ENCODE data around the gene ARHGAP26. TPM values are rescaled to one million over a fixed set of nuclear protein-coding genes. Genes with fewer than 3 reads are reported as not detected.
A peak's percentile ranks its signal among the peaks of the same experiment; 100 is the strongest.

The ARHGAP26 gene
- total and polyA plus RNA-seq, 4 donors = 1.8 to 16.7 (median 4.1) TPM

GRCh38 chr5:143014017-143014651 lies 244.0 kb downstream of the ARHGAP26 start:
- H3K9ac ChIP-seq (ENCODE audit: low read depth in 1 of 2, low read length in 2 of 2) = no peak overlapping the region
- H3K4me1 ChIP-seq (ENCODE audit: control insufficient read depth in 4 of 4, insufficient read depth in 4 of 4, low read length in 3 of 4) = no peaks in the 10 kb centered on the region
- TF ChIP-seq RAD21 (IDR thresholded peaks at IDR 0.05) (peak in 1 of 2 donors; percentile 74), TAF1 (conservative IDR thresholded peaks at IDR 0.05) (no peak)
- H3K27ac ChIP-seq (ENCODE audit: low read depth in 1 of 2, low read length in 2 of 2) = no peak overlapping the region
- 92% methylated on average over 12 of the region's 12 CpGs for WGBS
- no peak overlapping the region for H3K4me3 ChIP-seq (ENCODE audit: low read depth in 1 of 3, low read length in 3 of 3)
- peak; percentile 43 for DNase-seq (ENCODE audit: low spot score)
- no peaks in the 10 kb centered on the region for H3K27me3 ChIP-seq (ENCODE audit: control insufficient read depth in 4 of 4, insufficient read depth in 4 of 4, low read length in 3 of 4)
- peaks cover 0 to 9% (median 0%) of the 10 kb centered on the region in 4 donors for H3K36me3 ChIP-seq (ENCODE audit: control insufficient read depth in 4 of 4, insufficient read depth in 3 of 4, low read depth in 1 of 4, low read length in 3 of 4)
- no peaks in the 10 kb centered on the region for H3K9me3 ChIP-seq (ENCODE audit: control insufficient read depth in 4 of 4, low read length in 3 of 4)

GRCh38 chr5:143016777-143017516 lies 246.8 kb downstream of the ARHGAP26 start:
- Histone ChIP-seq H3K9ac (ENCODE audit: low read depth in 1 of 2, low read length in 2 of 2) (no peak overlapping the region), H3K27ac (ENCODE audit: low read depth in 1 of 2, low read length in 2 of 2) (no peak overlapping the region), H3K27me3 (ENCODE audit: control insufficient read depth in 4 of 4, insufficient read depth in 4 of 4, low read length in 3 of 4) (no peaks in the 10 kb centered on the region), H3K36me3 (ENCODE audit: control insufficient read depth in 4 of 4, insufficient read depth in 3 of 4, low read depth in 1 of 4, low read length in 3 of 4) (peaks cover 0 to 9% (median 2%) of the 10 kb centered on the region in 4 donors), H3K9me3 (ENCODE audit: control insufficient read depth in 4 of 4, low read length in 3 of 4) (no peaks in the 10 kb centered on the region), H3K4me3 (ENCODE audit: low read depth in 1 of 3, low read length in 3 of 3) (no peak overlapping the region), H3K4me1 (ENCODE audit: control insufficient read depth in 4 of 4, insufficient read depth in 4 of 4, low read length in 3 of 4) (no peaks in the 10 kb centered on the region)
- TF ChIP-seq ATF3 (IDR thresholded peaks at IDR 0.05) (no peak), REST (IDR thresholded peaks at IDR 0.05) (no peak), RAD21 (IDR thresholded peaks at IDR 0.05) (peak; percentile 52 to 79), HNF4A (conservative IDR thresholded peaks at IDR 0.05) (peak in 1 of 2 donors; percentile 39), CTCF (IDR thresholded peaks at IDR 0.05; ENCODE audit: low read depth, low read length, missing input control) (peak; percentile 30), RXRA (IDR thresholded peaks at IDR 0.05) (no peak), YY1 (IDR thresholded peaks at IDR 0.05) (no peak), GABPA (IDR thresholded peaks at IDR 0.05 in 1 of 2, conservative IDR thresholded peaks at IDR 0.05 in 1 of 2) (no peak)
- 87% methylated on average over 5 of the region's 5 CpGs for WGBS
- no peak for DNase-seq (ENCODE audit: low spot score)

GRCh38 chr5:143017541-143017940 lies 247.4 kb downstream of the ARHGAP26 start:
- no peaks in the 10 kb centered on the region for H3K9me3 ChIP-seq (ENCODE audit: control insufficient read depth in 4 of 4, low read length in 3 of 4)
- H3K36me3 ChIP-seq (ENCODE audit: control insufficient read depth in 4 of 4, insufficient read depth in 3 of 4, low read depth in 1 of 4, low read length in 3 of 4) = peaks cover 0 to 9% (median 2%) of the 10 kb centered on the region in 4 donors
- H3K4me1 ChIP-seq (ENCODE audit: control insufficient read depth in 4 of 4, insufficient read depth in 4 of 4, low read length in 3 of 4) = no peaks in the 10 kb centered on the region
- H3K9ac ChIP-seq (ENCODE audit: low read depth in 1 of 2, low read length in 2 of 2) = no peak overlapping the region
- 96% methylated on average over 1 of the region's 1 CpG for WGBS
- H3K27me3 ChIP-seq (ENCODE audit: control insufficient read depth in 4 of 4, insufficient read depth in 4 of 4, low read length in 3 of 4) = no peaks in the 10 kb centered on the region
- DNase-seq (ENCODE audit: low spot score) = no peak
- no peak overlapping the region for H3K27ac ChIP-seq (ENCODE audit: low read depth in 1 of 2, low read length in 2 of 2)
- no peak overlapping the region for H3K4me3 ChIP-seq (ENCODE audit: low read depth in 1 of 3, low read length in 3 of 3)
- TF ChIP-seq GABPA (IDR thresholded peaks at IDR 0.05 in 1 of 2, conservative IDR thresholded peaks at IDR 0.05 in 1 of 2) (no peak), FOXA1 (IDR thresholded peaks at IDR 0.05) (no peak), NR2F2 (IDR thresholded peaks at IDR 0.05) (no peak), RXRA (IDR thresholded peaks at IDR 0.05) (no peak), FOXA2 (IDR thresholded peaks at IDR 0.05) (no peak), HNF4G (IDR thresholded peaks at IDR 0.05) (no peak), EGR1 (IDR thresholded peaks at IDR 0.05; ENCODE audit: low read depth in 2 of 2) (no peak), YY1 (IDR thresholded peaks at IDR 0.05) (no peak), ZBTB33 (IDR thresholded peaks at IDR 0.05) (no peak), MAX (IDR thresholded peaks at IDR 0.05) (no peak), JUND (IDR thresholded peaks at IDR 0.05) (no peak), RAD21 (IDR thresholded peaks at IDR 0.05) (no peak), TAF1 (conservative IDR thresholded peaks at IDR 0.05) (no peak), SP1 (IDR thresholded peaks at IDR 0.05) (no peak)

Measured in liver (tissue), 9 donors.